DND-41 (cell line): ENCODE data around the gene FMOD.

ENCODE experiments used
- CTCF ChIP-seq: IDR thresholded peaks from 2 replicates; pipeline ENCODE4 v1.5.1; 2012; ENCODE audit warnings: borderline replicate concordance, low read length, moderate library complexity, mild to moderate bottlenecking; ENCODE audit not compliant: poor library complexity, severe bottlenecking; ENCODE audit errors: extremely low read depth
- EZH2 ChIP-seq: IDR thresholded peaks from 3 replicates; pipeline ENCODE4 v1.6.1; 2012; ENCODE audit warnings: borderline replicate concordance, low read depth, mild to moderate bottlenecking, moderate library complexity, low read length, inconsistent platforms; ENCODE audit not compliant: severe bottlenecking

DNA sequence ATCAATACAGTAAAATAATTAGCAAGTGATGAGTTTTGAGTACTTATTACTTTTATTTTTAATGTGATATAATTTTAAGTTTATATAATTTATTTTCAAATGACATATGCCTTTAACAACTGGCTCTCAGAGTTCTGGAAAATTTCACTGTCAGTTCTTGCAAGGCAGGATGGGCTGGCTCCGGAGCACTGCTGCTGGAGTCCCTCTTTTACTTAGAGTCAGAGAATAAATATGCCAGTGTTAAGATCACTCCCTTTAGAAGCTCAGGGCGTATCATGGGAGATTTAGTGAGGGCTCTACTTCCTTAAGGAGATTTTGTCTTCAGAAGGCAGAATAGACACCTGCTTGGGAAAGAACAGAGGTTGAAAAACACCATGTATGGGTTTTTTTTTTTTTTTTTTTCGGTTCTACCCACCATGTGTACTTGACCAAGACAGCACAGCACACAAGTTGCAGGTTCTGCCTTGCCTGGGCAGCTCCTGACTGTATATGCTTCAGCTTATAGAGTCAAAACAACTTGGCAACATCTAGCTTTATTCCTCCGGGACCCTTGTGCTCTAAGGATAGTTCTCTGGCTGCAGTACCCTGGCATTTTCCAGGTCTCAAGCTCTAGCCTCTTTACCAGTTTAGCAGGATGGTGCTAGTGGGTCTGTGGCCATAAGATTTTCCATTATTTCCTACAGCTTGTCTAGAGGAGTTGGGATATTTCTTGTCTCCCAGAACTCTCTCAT is 29.7 kb upstream of the FMOD start:
- TF ChIP-seq EZH2: no peak
- TF ChIP-seq CTCF: no peak
